ENCODE data around the gene P4HA2.

Gene P4HA2

DNA sequence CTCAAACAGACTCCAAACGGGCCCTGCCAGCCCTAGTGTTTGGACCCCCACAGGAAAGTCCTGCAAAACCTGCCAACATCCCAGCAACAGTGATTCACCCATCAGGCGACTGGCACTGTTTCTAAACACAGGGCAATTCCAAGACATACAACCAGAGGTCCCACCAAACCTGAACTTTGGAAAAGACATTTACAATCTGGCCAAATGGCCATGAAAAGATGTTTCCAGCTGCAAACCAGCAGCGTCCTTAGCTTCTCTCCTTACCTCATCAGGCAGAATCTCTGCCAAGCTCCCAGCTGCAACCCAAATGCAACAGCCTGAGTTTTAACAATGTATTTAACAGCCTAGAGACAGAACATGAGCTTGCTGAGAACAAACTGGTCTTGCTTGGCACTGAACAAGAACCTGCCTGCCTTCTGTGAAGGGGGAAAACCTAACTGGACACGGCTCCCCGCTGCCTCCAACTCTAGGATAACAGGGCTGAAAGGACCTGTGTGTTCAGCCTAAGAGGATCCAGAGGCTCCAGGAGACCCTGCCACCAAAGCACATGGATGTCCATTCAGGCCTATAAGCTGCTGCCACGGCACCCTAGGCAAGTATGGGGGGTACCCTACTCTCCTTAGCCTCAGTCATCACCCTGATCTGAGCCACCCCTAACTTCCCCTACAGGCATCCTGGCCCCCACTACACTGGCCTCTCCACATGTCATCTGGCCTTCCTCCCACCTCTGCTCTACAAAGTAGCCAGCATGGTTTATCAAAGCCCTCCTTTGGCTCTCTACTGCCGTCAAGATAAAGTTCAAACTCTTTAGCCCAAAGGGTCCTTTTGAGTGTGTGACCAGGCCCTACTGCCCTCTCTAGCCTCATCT, 5.6 kb downstream of the P4HA2 start:
- peak; percentile 26 for DNase-seq

- no peak for DNase-seq
Observed at GRCh38 chr5:132220491-132220890, 7.2 kb downstream of the P4HA2 start.

DNA sequence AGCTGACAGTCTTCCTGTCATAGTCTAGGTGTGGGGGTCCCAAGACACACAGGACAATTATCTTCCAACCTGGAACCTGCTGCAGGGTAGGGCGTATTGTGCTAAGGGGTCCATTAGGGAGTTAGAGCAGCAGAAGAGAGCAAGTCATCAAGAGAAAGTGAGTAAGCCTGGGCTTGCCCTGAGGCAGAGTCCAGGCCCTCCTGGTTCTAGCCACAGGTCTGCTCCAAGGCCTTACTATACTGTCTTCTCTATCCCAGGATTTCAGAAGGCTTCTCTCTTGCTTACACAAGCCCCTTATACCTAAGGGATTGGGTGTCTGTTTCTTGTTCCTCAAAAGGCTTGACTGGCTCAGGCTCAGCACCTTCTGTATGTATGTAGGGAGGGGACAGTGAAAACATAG, 7.7 kb downstream of the P4HA2 start:
- DNase-seq = no peak

GRCh38 chr5:132219289-132219970, 8.2 kb downstream of the P4HA2 start:
- DNase-seq = no peak

DNA sequence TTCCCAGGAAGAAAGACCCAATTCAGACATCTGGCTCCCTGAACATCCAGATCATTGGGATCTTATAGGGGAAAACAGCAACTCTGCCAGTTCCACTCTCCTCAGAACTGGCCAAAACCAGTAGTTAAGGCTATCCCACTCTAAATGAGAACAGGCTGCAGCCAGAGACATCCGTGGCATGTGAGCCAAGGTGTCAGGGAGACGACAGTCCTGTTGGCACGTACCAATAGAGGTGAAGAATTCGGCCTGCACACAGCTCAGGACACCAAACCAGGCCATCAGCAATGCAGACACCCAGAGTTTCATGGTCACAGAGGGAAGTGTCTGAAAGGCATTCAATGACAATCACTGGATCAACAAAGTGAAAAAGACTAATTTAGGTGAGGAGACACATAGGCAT, 9.3 kb downstream of the P4HA2 start:
- no peak for DNase-seq

DNA sequence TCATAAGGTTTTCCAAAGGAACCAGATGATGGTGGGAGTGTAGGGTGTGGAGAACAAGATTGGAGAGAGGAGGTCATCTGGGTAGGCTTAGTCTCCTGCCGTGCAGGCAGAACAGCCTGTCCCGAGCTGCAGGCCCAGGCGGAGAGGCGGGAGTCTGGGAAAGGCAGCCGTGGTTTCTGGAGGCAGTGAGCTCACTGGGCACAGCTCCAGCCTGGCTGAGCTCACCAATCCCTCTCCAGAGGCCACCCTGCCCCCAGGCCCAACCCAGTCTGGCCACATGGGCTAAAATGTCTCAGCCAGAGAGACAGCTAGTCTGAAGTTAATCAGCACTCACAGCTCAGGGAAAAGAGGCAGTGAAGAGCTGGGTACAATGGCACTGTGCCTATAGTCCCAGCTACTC, 12.3 kb downstream of the P4HA2 start:
- peak; percentile 98 for DNase-seq

DNA sequence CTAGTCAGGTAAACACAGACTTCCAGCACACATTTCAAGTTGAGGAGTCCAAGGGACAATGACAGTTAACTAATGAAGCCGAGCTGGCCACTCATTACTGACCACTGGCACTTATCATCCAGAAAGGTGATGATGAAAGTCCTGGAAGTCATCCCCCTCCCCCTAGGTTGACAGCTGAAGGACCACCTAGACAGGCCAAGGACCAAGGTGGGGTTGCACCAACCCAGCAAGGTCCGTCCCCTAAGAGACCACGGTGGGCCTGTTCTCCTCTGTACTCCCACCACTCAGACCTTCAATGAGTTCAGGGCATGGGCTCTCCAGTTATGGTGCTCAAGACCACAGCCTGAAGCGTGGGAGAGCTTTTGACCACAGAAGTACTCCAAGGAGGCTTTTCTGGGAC, 13.2 kb downstream of the P4HA2 start:
- no peak for DNase-seq

GRCh38 chr5:132213666-132214065, 14.0 kb downstream of the P4HA2 start:
- DNase-seq = no peak

GRCh38 chr5:132211787-132212186, 15.9 kb downstream of the P4HA2 start:
- DNase-seq = peak; percentile 25

- DNase-seq = no peak
Observed at GRCh38 chr5:132210944-132211343, 16.7 kb downstream of the P4HA2 start.

DNA sequence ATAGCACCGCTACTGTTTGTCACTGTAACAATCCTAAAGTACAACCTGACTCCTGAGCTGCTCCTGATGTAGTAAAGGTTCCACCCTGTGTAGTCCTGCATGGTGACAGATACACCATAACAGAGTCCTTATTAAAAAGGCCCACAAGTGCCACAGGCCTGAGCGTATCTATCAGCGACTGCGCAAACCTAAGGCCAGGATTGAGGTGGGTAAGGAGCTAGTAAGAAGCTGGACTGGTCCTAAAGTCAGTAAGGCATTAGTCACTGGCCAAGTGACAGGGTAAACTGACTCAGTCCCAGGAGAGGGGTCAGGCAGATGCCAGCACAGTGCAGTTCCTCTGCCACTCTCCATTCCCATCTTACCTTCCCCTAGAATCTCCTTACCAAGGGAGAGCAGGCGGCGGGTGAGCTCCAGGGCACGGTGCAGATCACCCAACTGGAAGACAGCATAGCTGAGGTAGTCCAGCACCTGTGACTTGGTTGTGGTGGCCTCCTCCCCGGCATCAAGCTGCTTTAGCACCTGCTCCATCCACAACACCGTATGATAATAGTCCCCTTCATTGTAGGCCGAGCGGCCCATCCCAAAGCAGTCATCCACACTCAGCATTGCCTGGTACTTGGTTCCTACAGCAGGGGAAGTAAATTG, 17.6 kb downstream of the P4HA2 start:
- no peak for DNase-seq

GRCh38 chr5:132209131-132209530, 18.5 kb downstream of the P4HA2 start:
- DNase-seq = peak; percentile 66

DNA sequence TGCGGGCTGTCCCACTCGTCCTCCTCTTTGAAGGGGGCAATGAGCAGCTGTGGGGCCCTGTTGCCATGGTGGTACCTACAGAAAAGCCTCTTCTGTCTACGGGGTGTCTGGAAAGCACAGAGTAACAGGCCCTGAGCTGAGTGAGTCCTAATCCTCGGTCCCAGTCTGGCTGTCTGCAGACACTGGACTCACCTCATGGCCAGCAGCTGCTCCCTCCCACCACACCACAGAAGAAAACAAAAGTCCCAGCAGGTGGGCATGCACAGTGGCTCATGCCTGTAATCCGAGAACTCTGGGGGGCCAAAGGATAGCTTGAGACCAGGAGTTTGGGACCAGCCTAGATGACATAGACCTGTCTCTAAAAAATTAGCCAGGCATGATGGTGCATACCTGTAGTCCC, 19.9 kb downstream of the P4HA2 start:
- no peak for DNase-seq

DNA sequence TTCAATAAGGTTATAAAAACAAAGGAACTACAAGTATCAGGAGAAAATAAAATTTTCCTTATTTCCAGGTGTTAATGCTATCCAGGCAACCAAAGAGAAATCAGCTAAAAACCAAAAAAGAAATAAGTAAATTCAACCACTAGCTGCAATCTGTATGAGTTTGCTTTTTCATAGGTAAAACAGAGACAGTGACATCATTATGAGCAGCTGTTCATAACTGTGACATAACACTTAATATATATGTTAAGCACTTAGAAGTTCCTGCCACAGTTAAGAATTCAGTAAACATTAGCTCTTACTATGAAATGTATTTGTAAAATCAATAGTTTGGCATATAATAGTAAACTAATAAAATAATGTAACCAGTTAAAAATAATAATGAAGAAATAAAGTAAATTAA, 20.9 kb downstream of the P4HA2 start:
- DNase-seq = no peak

GRCh38 chr5:132205385-132206125, 22.1 kb downstream of the P4HA2 start:
- DNase-seq = no peak

DNA sequence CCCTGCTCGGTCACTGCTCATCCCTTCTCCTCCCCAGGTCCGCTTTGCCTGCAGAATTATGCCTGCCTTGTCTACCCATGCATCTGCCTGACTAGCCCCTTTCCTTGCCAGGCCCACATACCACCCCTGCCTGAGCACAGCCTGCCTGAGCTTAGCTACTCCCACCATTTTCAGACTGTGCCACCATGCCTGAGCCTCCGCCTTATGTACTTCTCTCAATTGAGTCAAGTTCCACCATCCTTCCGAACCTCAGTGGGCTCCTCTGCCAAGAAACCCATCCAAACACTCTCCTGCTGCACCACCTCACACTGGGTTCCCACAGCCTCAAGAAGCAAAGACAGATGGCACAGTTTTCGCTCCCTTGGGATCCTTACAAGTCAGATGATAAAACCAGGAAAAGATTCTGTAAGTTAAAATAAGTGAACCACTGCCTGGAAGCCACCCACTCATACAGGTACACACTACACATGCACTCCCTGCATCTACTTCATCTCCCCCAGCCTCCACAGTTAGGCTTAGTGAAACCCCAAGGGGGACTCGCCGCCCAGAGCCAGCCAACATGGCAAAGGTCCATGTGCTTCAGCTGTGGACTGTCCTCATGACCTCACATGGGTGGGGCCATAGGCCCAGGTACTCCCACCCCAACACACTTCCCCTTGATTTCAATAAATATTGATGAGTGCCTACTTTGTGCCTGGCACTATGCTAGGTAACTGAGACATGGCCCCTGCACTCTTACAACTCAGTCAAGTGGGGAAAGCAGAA, 23.1 kb downstream of the P4HA2 start:
- no peak for DNase-seq

DNA sequence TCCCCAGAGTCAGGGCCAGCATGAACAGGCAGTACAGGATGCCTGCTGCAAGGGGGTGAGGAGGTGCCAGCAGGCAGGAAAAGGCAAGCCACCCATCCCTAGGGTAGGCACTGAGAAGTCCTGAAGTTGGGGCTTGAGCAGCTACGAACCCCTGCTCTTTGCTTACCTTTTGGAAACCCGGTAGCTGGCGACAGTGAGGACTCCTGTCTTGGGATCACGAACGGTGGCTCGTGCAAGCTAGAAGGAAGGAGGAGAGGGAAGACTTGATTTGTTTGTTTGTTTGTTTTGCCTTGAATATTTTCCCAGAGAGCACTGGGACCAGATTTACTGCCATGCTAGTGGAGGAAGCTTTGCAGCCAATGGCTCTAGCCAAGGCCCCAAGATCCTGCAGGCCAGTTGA, 23.7 kb downstream of the P4HA2 start:
- no peak for DNase-seq

DNA sequence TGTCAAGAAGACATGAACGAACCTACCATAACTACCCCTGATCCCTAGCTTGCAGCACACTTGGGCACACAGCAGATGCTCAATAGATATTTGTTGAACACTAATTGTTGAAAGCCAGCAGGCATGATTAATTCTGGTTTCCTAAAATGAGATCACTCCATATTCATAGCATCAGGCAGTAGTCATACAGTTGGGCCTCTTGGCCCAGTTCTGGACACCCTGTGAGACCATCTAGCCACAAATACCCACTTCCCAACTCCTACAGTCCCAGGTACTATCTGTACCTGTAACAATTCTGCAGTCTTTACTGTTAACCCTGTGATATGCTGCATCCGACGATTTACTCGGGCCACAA, 24.2 kb downstream of the P4HA2 start:
- DNase-seq = peak; percentile 64

DNA sequence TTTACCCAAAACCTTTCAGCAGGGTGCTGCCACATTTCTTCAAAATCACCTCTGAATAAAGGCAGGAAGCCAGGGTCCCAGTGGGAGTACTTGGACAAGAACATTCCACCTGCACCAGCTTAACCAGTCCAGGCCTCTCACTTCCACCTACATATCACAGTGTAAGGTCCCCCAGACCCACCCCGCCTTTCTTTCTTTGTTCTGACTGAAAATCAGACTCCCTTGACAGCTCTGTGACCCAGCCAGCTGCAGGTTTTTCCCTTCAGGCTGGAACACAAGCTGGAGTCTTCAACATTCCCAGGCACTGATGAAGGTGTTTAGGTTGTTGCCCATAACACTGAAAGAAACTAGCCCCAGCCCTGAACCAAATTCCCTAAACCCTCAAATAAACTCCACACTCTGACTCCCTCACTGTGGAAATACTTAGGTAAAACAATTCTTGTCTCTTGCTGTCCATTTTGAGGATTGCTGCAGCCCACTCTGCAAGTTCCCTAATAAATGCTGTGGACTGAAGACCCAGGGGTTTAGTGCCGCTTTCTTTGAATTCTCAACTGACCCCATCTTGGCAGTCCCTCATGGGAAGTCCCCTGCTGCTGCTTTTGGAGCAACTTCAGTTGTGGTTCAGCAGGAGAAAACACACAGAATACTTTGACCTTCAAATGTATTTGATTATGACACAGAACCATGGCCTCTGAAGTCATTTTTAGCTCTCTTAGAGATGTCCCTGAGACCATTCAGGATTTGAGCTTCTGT, 24.8 kb downstream of the P4HA2 start:
- DNase-seq = no peak

DNA sequence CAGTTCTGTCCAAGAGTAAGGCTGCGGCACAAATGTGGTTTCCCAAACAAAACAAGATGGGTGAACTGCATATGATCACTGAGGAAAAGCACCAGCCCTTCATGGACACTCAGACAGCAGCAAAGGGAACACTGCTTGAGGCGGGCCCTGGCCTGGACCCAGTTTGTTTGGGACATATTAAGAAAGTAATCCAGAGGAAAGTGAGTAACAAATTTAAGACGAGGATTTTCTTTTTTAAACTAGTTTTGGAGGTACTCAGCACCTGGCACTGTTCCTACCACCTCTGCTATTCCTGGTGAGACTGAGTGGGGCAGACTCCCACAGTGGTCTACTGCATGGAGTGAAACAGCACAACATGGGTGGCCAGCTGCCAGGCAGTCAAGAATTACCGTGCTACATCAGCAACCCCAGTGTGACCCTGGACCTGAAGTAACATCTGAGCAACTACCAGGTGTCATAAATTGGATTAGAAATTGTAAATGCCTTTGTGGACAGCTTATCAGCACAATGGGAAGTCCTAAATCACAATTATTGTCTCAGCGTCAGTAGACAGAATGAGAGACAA, 28.5 kb downstream of the P4HA2 start:
- DNase-seq = no peak

- DNase-seq = no peak
Observed at GRCh38 chr5:132198571-132198970, 29.1 kb downstream of the P4HA2 start.

Data from EL (cell line).